MM.1S (cell line): ENCODE measurements around the gene MACIR.

Experiments used
- DNase-seq: peaks from one replicate; pipeline ENCODE4 v3.0.0-alpha.2; 2015
- H2AFZ ChIP-seq: fragments of 300-600 bp; sonication (generic); 2 replicates; pipeline ENCODE4 v1.6.0; 2016; ENCODE audit warnings: antibody characterized with exemption, low read length
- H3F3A ChIP-seq: fragments of 300-600 bp; sonication (generic); 2 replicates; pipeline ENCODE4 v1.6.1; 2016; ENCODE audit warnings: mild to moderate bottlenecking, antibody characterized with exemption, low read length, moderate library complexity, mixed read lengths; ENCODE audit not compliant: insufficient read depth
- H3K27ac ChIP-seq: fragments of 300-600 bp; sonication (generic); 2 replicates; pipeline ENCODE4 v1.5.1; 2016; ENCODE audit warnings: mild to moderate bottlenecking, low read length
- H3K27me3 ChIP-seq: fragments of 300-600 bp; sonication (generic); replicated peaks from 2 replicates; pipeline ENCODE4 v1.6.0; 2016; ENCODE audit warnings: low read length; ENCODE audit not compliant: insufficient read depth
- H3K36me3 ChIP-seq: fragments of 300-600 bp; sonication (generic); replicated peaks from 2 replicates; pipeline ENCODE4 v1.6.1; 2016; ENCODE audit warnings: mild to moderate bottlenecking, low read length, mixed read lengths; ENCODE audit not compliant: insufficient read depth
- H3K4me1 ChIP-seq: fragments of 300-600 bp; sonication (generic); 2 replicates; pipeline ENCODE4 v1.6.1; 2016; ENCODE audit warnings: low read length, mixed read lengths
- H3K4me2 ChIP-seq: fragments of 300-600 bp; sonication (generic); 2 replicates; pipeline ENCODE4 v1.6.0; 2016; ENCODE audit warnings: low read depth, low read length
- H3K4me3 ChIP-seq: fragments of 300-600 bp; sonication (generic); 2 replicates; pipeline ENCODE4 v1.5.1; 2016; ENCODE audit warnings: low read length, mixed read lengths
- H3K79me2 ChIP-seq: fragments of 300-600 bp; sonication (generic); 2 replicates; pipeline ENCODE4 v1.6.1; 2016; ENCODE audit warnings: mixed run types, low read length, mixed read lengths
- H3K9ac ChIP-seq: fragments of 300-600 bp; sonication (generic); 2 replicates; pipeline ENCODE4 v1.6.1; 2016; ENCODE audit warnings: low read length, mixed read lengths
- H3K9me2 ChIP-seq: fragments of 300-600 bp; sonication (generic); replicated peaks from 2 replicates; pipeline ENCODE4 v1.6.1; 2016; ENCODE audit warnings: mild to moderate bottlenecking, low read length, mixed read lengths; ENCODE audit not compliant: insufficient read depth
- H3K9me3 ChIP-seq: fragments of 300-600 bp; sonication (generic); replicated peaks from 2 replicates; pipeline ENCODE4 v1.6.1; 2016; ENCODE audit warnings: mild to moderate bottlenecking, low read length, mixed read lengths; ENCODE audit not compliant: insufficient read depth
- H4K20me1 ChIP-seq: fragments of 300-600 bp; sonication (generic); 2 replicates; pipeline ENCODE4 v1.6.1; 2016; ENCODE audit warnings: mild to moderate bottlenecking, low read length, moderate library complexity, mixed read lengths; ENCODE audit not compliant: insufficient read depth
- CTCF ChIP-seq: fragments of 300-600 bp; sonication (generic); IDR thresholded peaks from 2 replicates; pipeline ENCODE4 v1.5.1; 2016; ENCODE audit warnings: antibody characterized with exemption, low read length, mixed read lengths
- EZH2 ChIP-seq: fragments of 300-600 bp; sonication (generic); optimal IDR thresholded peaks from 2 replicates; pipeline ENCODE3; 2017; ENCODE audit warnings: low read depth, mild to moderate bottlenecking, antibody characterized with exemption, low read length, mixed read lengths
- EZH2phosphoT487 ChIP-seq: fragments of 300-600 bp; sonication (generic); IDR thresholded peaks from 2 replicates; pipeline ENCODE4 v1.6.1; 2018; ENCODE audit warnings: antibody characterized with exemption, low read length

Gene MACIR

GRCh38 chr5:103244398-103244797, 14.2 kb upstream of the MACIR start:
- H3K4me2 ChIP-seq = no peak overlapping the region
- no peak overlapping the region for H2AFZ ChIP-seq
- H3F3A ChIP-seq = no peaks in the 10 kb centered on the region
- no peaks in the 10 kb centered on the region for H4K20me1 ChIP-seq
- no peaks in the 10 kb centered on the region for H3K9me2 ChIP-seq
- no peak overlapping the region for H3K9ac ChIP-seq
- H3K27ac ChIP-seq = no peak overlapping the region
- no peaks in the 10 kb centered on the region for H3K79me2 ChIP-seq
- H3K4me1 ChIP-seq = no peaks in the 10 kb centered on the region
- DNase-seq = no peak
- no peaks in the 10 kb centered on the region for H3K9me3 ChIP-seq
- no peak for TF ChIP-seq CTCF
- TF ChIP-seq EZH2phosphoT487 = no peak
- TF ChIP-seq EZH2 = no peak
- no peaks in the 10 kb centered on the region for H3K27me3 ChIP-seq
- no peak overlapping the region for H3K4me3 ChIP-seq
- H3K36me3 ChIP-seq = no peaks in the 10 kb centered on the region

GRCh38 chr5:103245761-103246160, 12.8 kb upstream of the MACIR start:
- Histone ChIP-seq H3K9me3 (no peaks in the 10 kb centered on the region), H3K9ac (no peak overlapping the region), H3F3A (no peaks in the 10 kb centered on the region), H3K79me2 (no peaks in the 10 kb centered on the region), H3K27me3 (no peaks in the 10 kb centered on the region), H3K4me2 (no peak overlapping the region), H3K36me3 (no peaks in the 10 kb centered on the region), H3K27ac (no peak overlapping the region), H3K9me2 (no peaks in the 10 kb centered on the region), H4K20me1 (no peaks in the 10 kb centered on the region), H3K4me3 (no peak overlapping the region), H3K4me1 (no peaks in the 10 kb centered on the region), H2AFZ (no peak overlapping the region)
- TF ChIP-seq EZH2 = no peak
- TF ChIP-seq EZH2phosphoT487 = no peak
- no peak for TF ChIP-seq CTCF
- no peak for DNase-seq

DNA sequence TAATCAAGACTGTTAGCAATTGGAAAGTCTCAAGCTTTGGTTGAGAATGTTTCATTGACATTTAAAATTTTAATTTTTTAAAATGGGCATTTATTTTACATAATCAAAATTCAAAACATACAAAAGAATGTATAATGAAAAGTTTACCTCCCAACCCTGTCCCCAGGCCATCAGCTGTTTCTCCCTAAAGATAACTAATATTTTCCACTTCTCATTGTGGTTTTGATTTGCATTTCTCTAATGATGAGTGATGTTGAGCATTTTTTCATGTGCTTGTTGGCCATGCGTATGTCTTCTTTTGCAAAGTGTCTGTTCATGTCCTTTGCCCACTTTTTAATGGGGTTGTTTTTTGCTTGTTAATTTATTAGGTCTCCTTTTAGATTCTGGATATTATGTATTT, 11.4 kb upstream of the MACIR start:
- H3K9me3 ChIP-seq = no peaks in the 10 kb centered on the region
- H3K9me2 ChIP-seq = no peaks in the 10 kb centered on the region
- H4K20me1 ChIP-seq = no peaks in the 10 kb centered on the region
- H3K4me1 ChIP-seq = no peaks in the 10 kb centered on the region
- no peaks in the 10 kb centered on the region for H3K79me2 ChIP-seq
- no peaks in the 10 kb centered on the region for H3F3A ChIP-seq
- TF ChIP-seq EZH2 (no peak), EZH2phosphoT487 (no peak), CTCF (no peak)
- no peak overlapping the region for H3K27ac ChIP-seq
- DNase-seq = no peak
- no peak overlapping the region for H2AFZ ChIP-seq
- H3K36me3 ChIP-seq = no peaks in the 10 kb centered on the region
- no peaks in the 10 kb centered on the region for H3K27me3 ChIP-seq
- no peak overlapping the region for H3K4me2 ChIP-seq
- no peak overlapping the region for H3K9ac ChIP-seq
- no peak overlapping the region for H3K4me3 ChIP-seq

DNA sequence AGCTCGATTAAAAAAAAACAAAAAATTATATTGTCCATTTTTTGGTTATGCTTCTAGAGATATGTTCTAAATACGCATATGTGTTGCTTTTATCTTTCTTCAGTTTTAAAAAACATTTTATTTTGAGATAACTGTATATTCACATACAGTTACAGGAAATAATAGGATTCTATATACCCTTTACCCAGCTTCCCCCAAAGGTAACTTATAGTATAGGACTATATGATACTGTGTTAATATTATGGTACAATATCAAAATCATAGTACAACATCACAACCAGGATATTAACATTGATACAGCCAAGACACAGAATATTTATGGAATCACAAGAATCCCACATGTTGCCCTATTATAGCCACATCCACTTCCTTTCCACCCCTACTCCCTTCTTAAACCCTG, 9.5 kb upstream of the MACIR start:
- Histone ChIP-seq H4K20me1 (no peaks in the 10 kb centered on the region), H3K36me3 (no peaks in the 10 kb centered on the region), H3K9me3 (no peaks in the 10 kb centered on the region), H3K9me2 (no peaks in the 10 kb centered on the region), H3K9ac (no peak overlapping the region), H2AFZ (no peak overlapping the region), H3K4me1 (no peaks in the 10 kb centered on the region), H3F3A (no peaks in the 10 kb centered on the region), H3K27ac (no peak overlapping the region), H3K4me2 (no peak overlapping the region), H3K79me2 (no peaks in the 10 kb centered on the region), H3K27me3 (no peaks in the 10 kb centered on the region), H3K4me3 (no peak overlapping the region)
- DNase-seq = no peak
- TF ChIP-seq EZH2 (no peak), EZH2phosphoT487 (no peak)
